Measurements from ENCODE around the gene TOP3B.

The TOP3B gene

GRCh38 chr22:21982338-21982965 is at the start of gene TOP3B:
TOP3B (minus strand) TSS chr22:21982787; CDS start chr22:21975709, 7,078 bp downstream.
- DNase-seq = peak; percentile 52

- no peak for DNase-seq
Observed at GRCh38 chr22:22031183-22031945, 48.8 kb upstream of the TOP3B start.

- no peak for DNase-seq
Observed at GRCh38 chr22:22030493-22031182, 48.1 kb upstream of the TOP3B start.

- no peak for DNase-seq
Observed at GRCh38 chr22:22027955-22028354, 45.4 kb upstream of the TOP3B start.

- no peak for DNase-seq
Observed at GRCh38 chr22:22026157-22026831, 43.7 kb upstream of the TOP3B start.

GRCh38 chr22:22025320-22026156 is 43.0 kb upstream of the TOP3B start:
- no peak for DNase-seq

- no peak for DNase-seq
Observed at GRCh38 chr22:22024440-22024839, 41.9 kb upstream of the TOP3B start.

GRCh38 chr22:22023581-22024137 is 41.1 kb upstream of the TOP3B start:
- no peak for DNase-seq

GRCh38 chr22:22022947-22023534 is 40.5 kb upstream of the TOP3B start:
- no peak for DNase-seq

- no peak for DNase-seq
Observed at GRCh38 chr22:22022255-22022840, 39.8 kb upstream of the TOP3B start.

GRCh38 chr22:22021162-22021750 is 38.7 kb upstream of the TOP3B start:
- DNase-seq = no peak

GRCh38 chr22:22020425-22020852 is 37.9 kb upstream of the TOP3B start:
- no peak for DNase-seq

GRCh38 chr22:22019659-22020424 is 37.3 kb upstream of the TOP3B start:
- no peak for DNase-seq

- DNase-seq = no peak
Observed at GRCh38 chr22:22018825-22019658, 36.5 kb upstream of the TOP3B start.

- no peak for DNase-seq
Observed at GRCh38 chr22:22015631-22016030, 33.0 kb upstream of the TOP3B start.

- DNase-seq = no peak
Observed at GRCh38 chr22:22014285-22014659, 31.7 kb upstream of the TOP3B start.

GRCh38 chr22:22013559-22014284 is 31.1 kb upstream of the TOP3B start:
- no peak for DNase-seq

GRCh38 chr22:22011964-22012363 is 29.4 kb upstream of the TOP3B start:
- no peak for DNase-seq
